Measurements from ENCODE around the gene RAD51B. TPM values are rescaled to one million over a fixed set of nuclear protein-coding genes. Genes with fewer than 3 reads are reported as not detected.

Gene RAD51B
- total RNA-seq, 5 donors from 2014 or later (not counting 1 experiment from before 2014, with no cell fraction given) = 25.4 to 47.9 (median 30.0) TPM

- ChIA-PET CTCF (no interaction called here), POLR2A (interaction anchor here in 1 of 2 donors (0.5 kb wide), 1 partner anchor 28 kb away, joined by 4 read pairs; no protein-coding TSS in a partner anchor)
- Histone ChIP-seq H3K9me3 (no peaks in the 10 kb centered on the region), H3K27me3 (replicated peaks in 1 of 2; ENCODE audit: control insufficient read depth in 2 of 2, extremely low read depth in 1 of 2, insufficient read depth in 2 of 2, low read length in 1 of 2) (no peaks in the 10 kb centered on the region), H3K27ac (ENCODE audit: low read length) (no peak overlapping the region), H3K4me1 (ENCODE audit: control insufficient read depth in 1 of 2, extremely low read depth in 1 of 2, insufficient read depth in 2 of 2, low read length in 2 of 2) (peaks cover 31 to 38% of the 10 kb centered on the region in 2 experiments), H3K4me3 (ENCODE audit: control insufficient read depth in 1 of 2, extremely low read depth in 1 of 2, low read length in 1 of 2) (no peak overlapping the region), H3K36me3 (ENCODE audit: control insufficient read depth in 2 of 2, extremely low read depth in 1 of 2, insufficient read depth in 1 of 2, low read length in 1 of 2) (no peaks in the 10 kb centered on the region)
- Mint-ChIP-seq H3K4me3 (no peak overlapping the region), H3K36me3 (no peaks in the 10 kb centered on the region), H3K4me1 (peaks cover 61 to 81% (median 76%) of the 10 kb centered on the region in 3 donors), H3K27me3 (no peaks in the 10 kb centered on the region), H3K27ac (peak overlapping the region in 1 of 2 donors; percentile 18), H3K9me3 (no peaks in the 10 kb centered on the region)
- ATAC-seq (replicated peaks in 1 of 4) = no peak
- no peak for DNase-seq
- WGBS (ENCODE audit: insufficient coverage) = 100% methylated on average over 1 of the region's 5 CpGs
Measured at GRCh38 chr14:68278576-68279436, 459.2 kb downstream of the RAD51B start.

- H3K4me3 ChIP-seq (ENCODE audit: control insufficient read depth in 1 of 2, extremely low read depth in 1 of 2, low read length in 1 of 2) = no peak overlapping the region
- POLR2A ChIA-PET = interaction anchor here in 1 of 2 donors (0.5 kb wide), 1 partner anchor 29 kb away, joined by 4 read pairs; no protein-coding TSS in a partner anchor
- peaks cover 36 to 44% of the 10 kb centered on the region in 2 experiments for H3K4me1 ChIP-seq (ENCODE audit: control insufficient read depth in 1 of 2, extremely low read depth in 1 of 2, insufficient read depth in 2 of 2, low read length in 2 of 2)
- H3K9me3 Mint-ChIP-seq = no peaks in the 10 kb centered on the region
- DNase-seq (no peak), ATAC-seq (replicated peaks in 1 of 4) (no peak)
- H3K27ac Mint-ChIP-seq = peak overlapping the region in 1 of 2 donors; percentile 18
- peaks cover 64 to 81% (median 76%) of the 10 kb centered on the region in 3 donors for H3K4me1 Mint-ChIP-seq
- no peaks in the 10 kb centered on the region for H3K27me3 ChIP-seq (replicated peaks in 1 of 2; ENCODE audit: control insufficient read depth in 2 of 2, extremely low read depth in 1 of 2, insufficient read depth in 2 of 2, low read length in 1 of 2)
- WGBS (ENCODE audit: insufficient coverage) = 100% methylated on average over 1 of the region's 3 CpGs
- H3K36me3 Mint-ChIP-seq = no peaks in the 10 kb centered on the region
- no peaks in the 10 kb centered on the region for H3K9me3 ChIP-seq
- no peak overlapping the region for H3K4me3 Mint-ChIP-seq
- H3K27me3 Mint-ChIP-seq = no peaks in the 10 kb centered on the region
- CTCF ChIA-PET = no interaction called here
- H3K36me3 ChIP-seq (ENCODE audit: control insufficient read depth in 2 of 2, extremely low read depth in 1 of 2, insufficient read depth in 1 of 2, low read length in 1 of 2) = no peaks in the 10 kb centered on the region
- no peak overlapping the region for H3K27ac ChIP-seq (ENCODE audit: low read length)
Measured at GRCh38 chr14:68279437-68279720, 459.8 kb downstream of the RAD51B start.

- DNase-seq (no peak), ATAC-seq (replicated peaks in 1 of 4) (no peak)
- WGBS (ENCODE audit: insufficient coverage) = 100% methylated on average over 2 of the region's 4 CpGs
- Histone ChIP-seq H3K27ac (ENCODE audit: low read length) (no peak overlapping the region), H3K9me3 (no peaks in the 10 kb centered on the region), H3K4me1 (ENCODE audit: control insufficient read depth in 1 of 2, extremely low read depth in 1 of 2, insufficient read depth in 2 of 2, low read length in 2 of 2) (peaks cover 41 to 47% of the 10 kb centered on the region in 2 experiments), H3K27me3 (replicated peaks in 1 of 2; ENCODE audit: control insufficient read depth in 2 of 2, extremely low read depth in 1 of 2, insufficient read depth in 2 of 2, low read length in 1 of 2) (no peaks in the 10 kb centered on the region), H3K4me3 (ENCODE audit: control insufficient read depth in 1 of 2, extremely low read depth in 1 of 2, low read length in 1 of 2) (no peak overlapping the region), H3K36me3 (ENCODE audit: control insufficient read depth in 2 of 2, extremely low read depth in 1 of 2, insufficient read depth in 1 of 2, low read length in 1 of 2) (no peaks in the 10 kb centered on the region)
- H3K27me3 Mint-ChIP-seq = no peaks in the 10 kb centered on the region
- no peaks in the 10 kb centered on the region for H3K9me3 Mint-ChIP-seq
- H3K4me1 Mint-ChIP-seq = peaks cover 65 to 82% (median 76%) of the 10 kb centered on the region in 3 donors
- H3K4me3 Mint-ChIP-seq = peak overlapping the region in 1 of 3 donors; percentile 18
- ChIA-PET CTCF (no interaction called here), POLR2A (interaction anchor here in 1 of 2 donors (0.6 kb wide), 1 partner anchor 513 kb away, joined by 23 read pairs; the partner anchor contains the start of gene ZFP36L1)
- no peaks in the 10 kb centered on the region for H3K36me3 Mint-ChIP-seq
- peak overlapping the region in 1 of 2 donors; percentile 61 for H3K27ac Mint-ChIP-seq
Measured at GRCh38 chr14:68279777-68280233, 460.2 kb downstream of the RAD51B start.

GRCh38 chr14:68281497-68281896, 461.9 kb downstream of the RAD51B start:
- no peak for ATAC-seq (replicated peaks in 1 of 4)
- no peaks in the 10 kb centered on the region for H3K27me3 Mint-ChIP-seq
- H3K27ac Mint-ChIP-seq = peak overlapping the region; percentile 99
- Histone ChIP-seq H3K27me3 (replicated peaks in 1 of 2; ENCODE audit: control insufficient read depth in 2 of 2, extremely low read depth in 1 of 2, insufficient read depth in 2 of 2, low read length in 1 of 2) (no peaks in the 10 kb centered on the region), H3K27ac (ENCODE audit: low read length) (peak overlapping the region; percentile 92), H3K36me3 (ENCODE audit: control insufficient read depth in 2 of 2, extremely low read depth in 1 of 2, insufficient read depth in 1 of 2, low read length in 1 of 2) (no peaks in the 10 kb centered on the region), H3K4me3 (ENCODE audit: control insufficient read depth in 1 of 2, extremely low read depth in 1 of 2, low read length in 1 of 2) (no peak overlapping the region), H3K9me3 (no peaks in the 10 kb centered on the region), H3K4me1 (ENCODE audit: control insufficient read depth in 1 of 2, extremely low read depth in 1 of 2, insufficient read depth in 2 of 2, low read length in 2 of 2) (peaks cover 47 to 50% of the 10 kb centered on the region in 2 experiments)
- H3K4me3 Mint-ChIP-seq = no peak overlapping the region
- ChIA-PET CTCF (interaction anchor here (0.7 kb wide), 2 partner anchors 10 to 167 kb away, joined by 5 to 9 read pairs; no protein-coding TSS in a partner anchor), POLR2A (no interaction called here)
- no peaks in the 10 kb centered on the region for H3K36me3 Mint-ChIP-seq
- no peaks in the 10 kb centered on the region for H3K9me3 Mint-ChIP-seq
- peaks cover 67 to 82% (median 76%) of the 10 kb centered on the region in 3 donors for H3K4me1 Mint-ChIP-seq
- no peak for DNase-seq
- WGBS (ENCODE audit: insufficient coverage) = 100% methylated on average over 2 of the region's 4 CpGs

GRCh38 chr14:68282479-68283377, 463.1 kb downstream of the RAD51B start:
- ATAC-seq (replicated peaks in 1 of 4) = peak; percentile 60 to 78 (median 68)
- Mint-ChIP-seq H3K36me3 (no peaks in the 10 kb centered on the region), H3K4me3 (peak overlapping the region; percentile 24 to 77 (median 46)), H3K9me3 (peaks cover 0 to 4% (median 0%) of the 10 kb centered on the region in 3 donors), H3K27ac (peak overlapping the region; percentile 99), H3K27me3 (no peaks in the 10 kb centered on the region), H3K4me1 (peaks cover 77 to 88% (median 83%) of the 10 kb centered on the region in 3 donors)
- Histone ChIP-seq H3K4me1 (ENCODE audit: control insufficient read depth in 1 of 2, extremely low read depth in 1 of 2, insufficient read depth in 2 of 2, low read length in 2 of 2) (peaks cover 55% of the 10 kb centered on the region in 2 experiments), H3K27ac (ENCODE audit: low read length) (peak overlapping the region; percentile 92), H3K9me3 (no peaks in the 10 kb centered on the region), H3K4me3 (ENCODE audit: control insufficient read depth in 1 of 2, extremely low read depth in 1 of 2, low read length in 1 of 2) (peak overlapping the region in 1 of 2 donors; percentile 36), H3K36me3 (ENCODE audit: control insufficient read depth in 2 of 2, extremely low read depth in 1 of 2, insufficient read depth in 1 of 2, low read length in 1 of 2) (no peaks in the 10 kb centered on the region), H3K27me3 (replicated peaks in 1 of 2; ENCODE audit: control insufficient read depth in 2 of 2, extremely low read depth in 1 of 2, insufficient read depth in 2 of 2, low read length in 1 of 2) (no peaks in the 10 kb centered on the region)
- ChIA-PET CTCF (interaction anchor here (0.7 to 1.4 kb wide), 4 partner anchors 166 to 506 kb away, joined by 3 to 9 read pairs (median 4); no protein-coding TSS in a partner anchor), POLR2A (interaction anchor here in 1 of 2 donors (0.6 kb wide), 1 partner anchor 60 kb away, joined by 3 read pairs; no protein-coding TSS in a partner anchor)
- peak in 33 of 35 experiments; percentile 5 to 83 (median 32) for DNase-seq
- 17% methylated on average over 1 of the region's 6 CpGs for WGBS (ENCODE audit: insufficient coverage)
